ENCODE measurements around the gene LILRA2. TPM values are rescaled to one million over a fixed set of nuclear protein-coding genes. Genes with fewer than 3 reads are reported as not detected.
"Not testable (repeated sequence)": the region's sequence is repeated elsewhere in the genome, so short reads cannot be mapped to it uniquely, and the experiment has no call there.

LILRA2 gene
- total RNA-seq, 3 donors from 2014 or later, result 0.66 to 6.9 (median 4.2) TPM

GRCh38 chr19:54616057-54616456 is 42.5 kb downstream of the LILRA2 start:
- H3K36me3 ChIP-seq, result no peaks in the 10 kb centered on the region
- intact Hi-C loops (cut with DNase I; ENCODE audit: low total_unique reads), result loop anchor here (5.0 kb wide), 1 partner anchor 341 kb away; no protein-coding TSS in a partner anchor
- no peaks in the 10 kb centered on the region for H3K27me3 ChIP-seq
- H3K4me1 ChIP-seq, result no peaks in the 10 kb centered on the region
- H3K9me3 ChIP-seq, result peaks cover 7 to 19% of the 10 kb centered on the region in 2 donors
- H3K27ac ChIP-seq, result no peak overlapping the region
- TF ChIP-seq POLR2A (IDR thresholded peaks at IDR 0.05) (no peak), CTCF (IDR thresholded peaks at IDR 0.05) (no peak), POLR2AphosphoS5 (IDR thresholded peaks at IDR 0.05) (no peak)
- DNase-seq (ENCODE audit: low spot score in 2 of 2), result no peak
- H3K4me3 ChIP-seq, result no peak overlapping the region

GRCh38 chr19:54616821-54617560 is 43.4 kb downstream of the LILRA2 start:
- no peaks in the 10 kb centered on the region for H3K27me3 ChIP-seq
- H3K9me3 ChIP-seq, result peaks cover 7 to 10% of the 10 kb centered on the region in 2 donors
- no peaks in the 10 kb centered on the region for H3K36me3 ChIP-seq
- TF ChIP-seq POLR2AphosphoS5 (IDR thresholded peaks at IDR 0.05) (no peak), CTCF (IDR thresholded peaks at IDR 0.05) (no peak), POLR2A (IDR thresholded peaks at IDR 0.05) (no peak)
- H3K27ac ChIP-seq, result no peak overlapping the region
- intact Hi-C loops (cut with DNase I; ENCODE audit: low total_unique reads), result loop anchor here (5.0 kb wide), 1 partner anchor 340 kb away; no protein-coding TSS in a partner anchor
- H3K4me1 ChIP-seq, result no peaks in the 10 kb centered on the region
- no peak for DNase-seq (ENCODE audit: low spot score in 2 of 2)
- no peak overlapping the region for H3K4me3 ChIP-seq

- Histone ChIP-seq H3K9me3 (peaks cover 4 to 7% of the 10 kb centered on the region in 2 donors), H3K4me3 (no peak overlapping the region), H3K4me1 (no peaks in the 10 kb centered on the region), H3K36me3 (no peaks in the 10 kb centered on the region), H3K27me3 (no peaks in the 10 kb centered on the region), H3K27ac (no peak overlapping the region)
- intact Hi-C loops (cut with DNase I; ENCODE audit: low total_unique reads), result no loop called here
- TF ChIP-seq POLR2A (IDR thresholded peaks at IDR 0.05) (no peak), CTCF (IDR thresholded peaks at IDR 0.05) (no peak), POLR2AphosphoS5 (IDR thresholded peaks at IDR 0.05) (no peak)
- DNase-seq (ENCODE audit: low spot score in 2 of 2), result no peak
These were observed 46.9 kb downstream of the LILRA2 start for GRCh38 chr19:54620464-54620863.

- Histone ChIP-seq H3K27me3 (no peaks in the 10 kb centered on the region), H3K9me3 (peaks cover 5 to 8% of the 10 kb centered on the region in 2 donors), H3K4me3 (no peak overlapping the region), H3K4me1 (no peaks in the 10 kb centered on the region), H3K27ac (no peak overlapping the region), H3K36me3 (no peaks in the 10 kb centered on the region)
- TF ChIP-seq CTCF (IDR thresholded peaks at IDR 0.05), result no peak
- no peak for TF ChIP-seq POLR2A (IDR thresholded peaks at IDR 0.05)
- DNase-seq (ENCODE audit: low spot score in 2 of 2), result no peak
- intact Hi-C loops (cut with DNase I; ENCODE audit: low total_unique reads), result no loop called here
These were observed 48.8 kb downstream of the LILRA2 start for GRCh38 chr19:54622431-54622830.

- H3K9me3 ChIP-seq; intact Hi-C loops (cut with DNase I; ENCODE audit: low total_unique reads): not testable (repeated sequence)
These were observed 50.6 kb downstream of the LILRA2 start for GRCh38 chr19:54624234-54624633.

GRCh38 chr19:54624934-54625730 is 51.5 kb downstream of the LILRA2 start:
- DNase-seq (ENCODE audit: low spot score in 2 of 2); H3K27ac ChIP-seq; H3K9me3 ChIP-seq; H3K36me3 ChIP-seq; H3K4me1 ChIP-seq; H3K4me3 ChIP-seq; intact Hi-C loops (cut with DNase I; ENCODE audit: low total_unique reads); H3K27me3 ChIP-seq: not testable (repeated sequence)

More at GRCh38 chr19:54624234-54624633, 50.6 kb downstream of the LILRA2 start:
- H3K36me3 ChIP-seq; H3K4me3 ChIP-seq; H3K4me1 ChIP-seq; H3K27me3 ChIP-seq; DNase-seq (ENCODE audit: low spot score in 2 of 2); H3K27ac ChIP-seq: not testable (repeated sequence)

Measured in breast epithelium (tissue), 4 donors.